GM12865 (cell line): ENCODE results near the gene CST3.

Source experiments
- DNase-seq: peaks from one replicate; pipeline ENCODE4 v3.0.0; 2010; ENCODE audit warnings: low read depth
- H3K4me3 ChIP-seq: 2 replicates; pipeline ENCODE4 v1.5.1; 2011; ENCODE audit warnings: mild to moderate bottlenecking, low read depth, low read length, control low read depth
- CTCF ChIP-seq: IDR thresholded peaks from 2 replicates; pipeline ENCODE4 v1.5.1; 2011; ENCODE audit warnings: low read length, control low read depth, low read depth, inconsistent platforms; ENCODE audit not compliant: insufficient read depth; ENCODE audit errors: missing control alignments

CST3 gene

GRCh38 chr20:23632711-23633573, 4.8 kb downstream of the CST3 start:
- no peak for TF ChIP-seq CTCF
- no peak for DNase-seq
- no peak overlapping the region for H3K4me3 ChIP-seq

- no peak for TF ChIP-seq CTCF
- DNase-seq, result no peak
- H3K4me3 ChIP-seq, result no peak overlapping the region
Observed at GRCh38 chr20:23631981-23632710, 5.6 kb downstream of the CST3 start.

GRCh38 chr20:23631226-23631822, 6.4 kb downstream of the CST3 start:
- no peak overlapping the region for H3K4me3 ChIP-seq
- no peak for TF ChIP-seq CTCF
- DNase-seq, result no peak

GRCh38 chr20:23630392-23630849, 7.3 kb downstream of the CST3 start:
- no peak overlapping the region for H3K4me3 ChIP-seq
- no peak for TF ChIP-seq CTCF
- no peak for DNase-seq

GRCh38 chr20:23629542-23630391, 8.0 kb downstream of the CST3 start:
- DNase-seq, result no peak
- no peak overlapping the region for H3K4me3 ChIP-seq
- TF ChIP-seq CTCF, result no peak

GRCh38 chr20:23629017-23629541, 8.7 kb downstream of the CST3 start:
- TF ChIP-seq CTCF, result no peak
- no peak for DNase-seq
- no peak overlapping the region for H3K4me3 ChIP-seq
